ENCODE measurements around the gene DENND1B.
A peak's percentile ranks its signal among the peaks of the same experiment; 100 is the strongest.

The DENND1B gene

GRCh38 chr1:197799271-197799670 is 24.0 kb upstream of the DENND1B start:
- H3K27ac ChIP-seq (ENCODE audit: low read length): peak overlapping the region; percentile 68
- ATAC-seq (ENCODE audit: insufficient read depth, low read depth) (peak; percentile 40; the same call in 2 of the 3 replicates), DNase-seq (no peak)
- H3K4me2 ChIP-seq (ENCODE audit: insufficient read depth, low read length): no peak overlapping the region
- H3K27me3 ChIP-seq (ENCODE audit: insufficient read depth, low read length, poor library complexity): no peaks in the 10 kb centered on the region
- H3K9me3 ChIP-seq (ENCODE audit: insufficient read depth, low read length, severe bottlenecking): peaks cover 48% of the 10 kb centered on the region
- TF ChIP-seq EZH2 (IDR thresholded peaks at IDR 0.05; ENCODE audit: borderline replicate concordance, low read depth, low read length, severe bottlenecking) (no peak), CTCF (IDR thresholded peaks at IDR 0.05; ENCODE audit: borderline replicate concordance, extremely low read depth, low read length, poor library complexity, severe bottlenecking) (no peak)
- peaks cover 5% of the 10 kb centered on the region; the same call in 1 of the 2 replicates for H3K36me3 ChIP-seq (ENCODE audit: insufficient read depth, low read length)
- H4K20me1 ChIP-seq (ENCODE audit: insufficient read depth, low read length): no peaks in the 10 kb centered on the region
- H3K79me2 ChIP-seq (ENCODE audit: insufficient read depth, low read length): no peaks in the 10 kb centered on the region
- H3K9ac ChIP-seq (ENCODE audit: low read depth, low read length): no peak overlapping the region; the same call in 1 of the 2 replicates
- peaks cover 11% of the 10 kb centered on the region for H3K4me1 ChIP-seq (ENCODE audit: insufficient read depth, low read length)
- H3K4me3 ChIP-seq (ENCODE audit: low read depth in 1 of 2, low read length in 2 of 2): 0 out of 4 replicates have a peak overlapping the region, but pooled peaks of 1 of the 2 experiments have one; percentile 13
- H2AFZ ChIP-seq (ENCODE audit: low read depth, low read length): peak overlapping the region; percentile 41; the same call in 1 of the 2 replicates

- peaks cover 5% of the 10 kb centered on the region; the same call in 1 of the 2 replicates for H3K36me3 ChIP-seq (ENCODE audit: insufficient read depth, low read length)
- H3K9ac ChIP-seq (ENCODE audit: low read depth, low read length): no peak overlapping the region
- ATAC-seq (ENCODE audit: insufficient read depth, low read depth) (no peak), DNase-seq (no peak)
- H2AFZ ChIP-seq (ENCODE audit: low read depth, low read length): 0 out of 2 replicates have a peak overlapping the region, but pooled peaks have one; percentile 1
- no peaks in the 10 kb centered on the region for H4K20me1 ChIP-seq (ENCODE audit: insufficient read depth, low read length)
- TF ChIP-seq CTCF (IDR thresholded peaks at IDR 0.05; ENCODE audit: borderline replicate concordance, extremely low read depth, low read length, poor library complexity, severe bottlenecking): no peak
- no peak for TF ChIP-seq EZH2 (IDR thresholded peaks at IDR 0.05; ENCODE audit: borderline replicate concordance, low read depth, low read length, severe bottlenecking)
- no peaks in the 10 kb centered on the region for H3K27me3 ChIP-seq (ENCODE audit: insufficient read depth, low read length, poor library complexity)
- H3K27ac ChIP-seq (ENCODE audit: low read length): peak overlapping the region; percentile 68; the same call in 1 of the 2 replicates
- H3K4me1 ChIP-seq (ENCODE audit: insufficient read depth, low read length): peaks cover 11% of the 10 kb centered on the region
- H3K4me2 ChIP-seq (ENCODE audit: insufficient read depth, low read length): no peak overlapping the region
- H3K79me2 ChIP-seq (ENCODE audit: insufficient read depth, low read length): no peaks in the 10 kb centered on the region
- H3K9me3 ChIP-seq (ENCODE audit: insufficient read depth, low read length, severe bottlenecking): peaks cover 48% of the 10 kb centered on the region
- no peak overlapping the region for H3K4me3 ChIP-seq (ENCODE audit: low read depth in 1 of 2, low read length in 2 of 2)
Measured at GRCh38 chr1:197798492-197798891, 23.2 kb upstream of the DENND1B start.

- Histone ChIP-seq H3K9me3 (ENCODE audit: insufficient read depth, low read length, severe bottlenecking) (peaks cover 48% of the 10 kb centered on the region), H4K20me1 (ENCODE audit: insufficient read depth, low read length) (no peaks in the 10 kb centered on the region), H3K4me1 (ENCODE audit: insufficient read depth, low read length) (peaks cover 11% of the 10 kb centered on the region), H3K9ac (ENCODE audit: low read depth, low read length) (no peak overlapping the region), H3K4me3 (ENCODE audit: low read depth in 1 of 2, low read length in 2 of 2) (no peak overlapping the region), H3K27ac (ENCODE audit: low read length) (no peak overlapping the region), H3K4me2 (ENCODE audit: insufficient read depth, low read length) (no peak overlapping the region), H3K36me3 (ENCODE audit: insufficient read depth, low read length) (peaks cover 5% of the 10 kb centered on the region; the same call in 1 of the 2 replicates), H2AFZ (ENCODE audit: low read depth, low read length) (no peak overlapping the region), H3K79me2 (ENCODE audit: insufficient read depth, low read length) (no peaks in the 10 kb centered on the region), H3K27me3 (ENCODE audit: insufficient read depth, low read length, poor library complexity) (no peaks in the 10 kb centered on the region)
- TF ChIP-seq CTCF (IDR thresholded peaks at IDR 0.05; ENCODE audit: borderline replicate concordance, extremely low read depth, low read length, poor library complexity, severe bottlenecking): no peak
- no peak for DNase-seq
- no peak for ATAC-seq (ENCODE audit: insufficient read depth, low read depth)
Measured at GRCh38 chr1:197797010-197797409, 21.7 kb upstream of the DENND1B start.
